OCI-LY1 (cell line): Measurements from ENCODE around the gene KIAA0040.

Experiments used
- EZH2 ChIP-seq: fragments of 200-600 bp; sonication (generic), shearing (Covaris generic); IDR thresholded peaks from 2 replicates; pipeline ENCODE4 v1.8.0; 2017; ENCODE audit warnings: borderline replicate concordance, mixed run types, mild to moderate bottlenecking, antibody characterized with exemption, low read length, moderate library complexity, mixed read lengths
- TF ChIP-seq, protein P1 (sequence below): fragments of 200-600 bp; sonication (generic), shearing (Covaris generic); IDR thresholded peaks from 2 replicates; pipeline ENCODE4 v1.5.1; 2017; ENCODE audit warnings: mild to moderate bottlenecking, antibody characterized with exemption, low read length, moderate library complexity, mixed read lengths

DNA sequence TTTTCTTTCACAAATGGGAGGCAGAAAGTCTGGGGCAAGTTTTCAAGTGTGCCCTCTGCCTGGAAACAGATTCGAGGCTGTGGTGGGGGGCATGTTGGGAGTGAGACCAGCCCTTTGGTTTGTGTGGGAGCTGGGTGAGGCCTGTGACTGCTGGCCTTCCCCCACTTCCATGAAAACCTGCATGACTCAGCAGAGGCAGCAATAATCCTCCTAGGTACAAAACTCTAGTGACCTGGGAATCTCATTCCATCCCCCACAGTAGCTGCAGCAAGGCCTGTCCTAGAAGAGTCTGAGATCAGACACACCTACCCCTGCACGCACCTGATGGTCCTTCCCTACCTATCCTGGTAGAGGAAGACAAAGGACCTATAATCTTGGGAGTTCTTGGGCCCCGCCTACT, 42.1 kb upstream of the KIAA0040 start:
- TF ChIP-seq, protein P1, sequence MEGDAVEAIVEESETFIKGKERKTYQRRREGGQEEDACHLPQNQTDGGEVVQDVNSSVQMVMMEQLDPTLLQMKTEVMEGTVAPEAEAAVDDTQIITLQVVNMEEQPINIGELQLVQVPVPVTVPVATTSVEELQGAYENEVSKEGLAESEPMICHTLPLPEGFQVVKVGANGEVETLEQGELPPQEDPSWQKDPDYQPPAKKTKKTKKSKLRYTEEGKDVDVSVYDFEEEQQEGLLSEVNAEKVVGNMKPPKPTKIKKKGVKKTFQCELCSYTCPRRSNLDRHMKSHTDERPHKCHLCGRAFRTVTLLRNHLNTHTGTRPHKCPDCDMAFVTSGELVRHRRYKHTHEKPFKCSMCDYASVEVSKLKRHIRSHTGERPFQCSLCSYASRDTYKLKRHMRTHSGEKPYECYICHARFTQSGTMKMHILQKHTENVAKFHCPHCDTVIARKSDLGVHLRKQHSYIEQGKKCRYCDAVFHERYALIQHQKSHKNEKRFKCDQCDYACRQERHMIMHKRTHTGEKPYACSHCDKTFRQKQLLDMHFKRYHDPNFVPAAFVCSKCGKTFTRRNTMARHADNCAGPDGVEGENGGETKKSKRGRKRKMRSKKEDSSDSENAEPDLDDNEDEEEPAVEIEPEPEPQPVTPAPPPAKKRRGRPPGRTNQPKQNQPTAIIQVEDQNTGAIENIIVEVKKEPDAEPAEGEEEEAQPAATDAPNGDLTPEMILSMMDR: no peak
- TF ChIP-seq EZH2: no peak
